HepG2 (cell line): Measurements from ENCODE around the gene ZCCHC10. TPM values are rescaled to one million over a fixed set of nuclear protein-coding genes. Genes with fewer than 3 reads are reported as not detected.

Experiments
- ATAC-seq: fragments of 200-7000 bp; cut with Tn5 transposase; 3 replicates; pipeline ENCODE4 v1.9.1; 2020; ENCODE audit warnings: mild to moderate bottlenecking, moderate library complexity
- BruUV-seq: library from RNA; stranded (reverse); fragments of 400-500 nt; replicated peaks from 2 replicates; lab custom pipeline; 2021; lab: Mats Ljungman, UMichigan
- CTCF ChIA-PET: fragments of 300-600 bp; formaldehyde crosslinking; extraction: SDS; loops from one replicate; lab custom pipeline; 2021; ENCODE audit warnings: low total read pairs, inconsistent platforms, low intra/inter-chr PET ratio; lab: Yijun Ruan, JAX
- POLR2A ChIA-PET: fragments of 350-600 bp; sonication (Branson Sonifier 250); formaldehyde crosslinking; loops from one replicate; lab custom pipeline; 2020; ENCODE audit warnings: antibody characterized with exemption, inconsistent platforms; lab: Yijun Ruan, JAX
- DNase-seq: peaks from one replicate; pipeline ENCODE4 v3.0.0-alpha.2; 2015; ENCODE audit warnings: low spot score
- FAIRE-seq: peaks from 3 replicates; lab custom pipeline; 2011; peaks lifted over from hg19 to GRCh38; lab: Jason Lieb, UNC
- H2AFZ ChIP-seq: one replicate; pipeline ENCODE4 v1.6.1; 2011; ENCODE audit warnings: low read length, inconsistent platforms
- H3K27ac ChIP-seq: fragments of 300-600 bp; 3 replicates; pipeline ENCODE4 v1.8.0; 2011; ENCODE audit warnings: mixed run types, mild to moderate bottlenecking, mixed read lengths, low read length, inconsistent platforms; ENCODE audit not compliant: insufficient read depth; ENCODE audit errors: extremely low read length
- H3K27me3 ChIP-seq, 2 experiments: fragments of 200-600 bp in 1 of 2; 2 replicates in 1 of 2; 3 replicates in 1 of 2; pipeline versions ENCODE4 v1.6.0 to v1.8.0; 2011; ENCODE audit warnings: low read length in 2 of 2, mild to moderate bottlenecking in 2 of 2, moderate library complexity in 2 of 2, inconsistent platforms in 1 of 2; ENCODE audit not compliant: insufficient read depth in 2 of 2, control insufficient read depth in 1 of 2
- H3K36me3 ChIP-seq, 2 experiments: fragments of 200-600 bp in 1 of 2; replicated peaks in 1 of 2; 2 replicates in 1 of 2; 3 replicates in 1 of 2; pipeline versions ENCODE4 v1.5.1 to v1.8.0; 2011; ENCODE audit warnings: low read length in 2 of 2, inconsistent platforms in 1 of 2; ENCODE audit not compliant: insufficient read depth in 2 of 2, control insufficient read depth in 1 of 2
- H3K4me1 ChIP-seq: 2 replicates; pipeline ENCODE4 v1.5.1; 2012; ENCODE audit warnings: low read length, inconsistent platforms; ENCODE audit not compliant: insufficient read depth
- H3K4me2 ChIP-seq: 2 replicates; pipeline ENCODE4 v1.6.0; 2011; ENCODE audit warnings: low read depth, low read length, inconsistent platforms
- H3K4me3 ChIP-seq, 3 experiments: fragments of 200-600 bp in 1 of 3; sonication (generic), shearing (Covaris generic) in 1 of 3; replicated peaks in 1 of 3; 2 replicates each; pipeline ENCODE4 v1.5.1; 2011 to 2016; ENCODE audit warnings: low read length in 3 of 3, inconsistent platforms in 2 of 3, low read depth in 2 of 3, mild to moderate bottlenecking in 2 of 3, control low read depth in 1 of 3, mixed read lengths in 1 of 3; ENCODE audit not compliant: insufficient read depth in 1 of 3
- H3K79me2 ChIP-seq: one replicate; pipeline ENCODE4 v1.6.1; 2011; ENCODE audit warnings: low read length, inconsistent platforms; ENCODE audit not compliant: insufficient read depth
- H3K9ac ChIP-seq: 2 replicates; pipeline ENCODE4 v1.6.0; 2011; ENCODE audit warnings: mild to moderate bottlenecking, low read depth, low read length, inconsistent platforms; ENCODE audit not compliant: insufficient read depth
- H3K9me3 ChIP-seq: 2 replicates; pipeline ENCODE4 v1.5.1; 2012; ENCODE audit warnings: mild to moderate bottlenecking, low read length
- H4K20me1 ChIP-seq: 2 replicates; pipeline ENCODE4 v1.6.0; 2011; ENCODE audit warnings: inconsistent platforms, mild to moderate bottlenecking, low read length, moderate library complexity; ENCODE audit not compliant: insufficient read depth
- FOXM1 ChIP-seq: sonication (generic); formaldehyde crosslinking; IDR thresholded peaks from 2 replicates; pipeline ENCODE4 v1.5.0; 2020; ENCODE audit warnings: missing genetic modification reagents
- JUNB ChIP-seq: sonication (generic); formaldehyde crosslinking; IDR thresholded peaks from 2 replicates; pipeline ENCODE4 v1.8.0; 2022; ENCODE audit warnings: missing genetic modification reagents, mild to moderate bottlenecking, borderline replicate concordance
- PREB ChIP-seq: sonication (generic); formaldehyde crosslinking; IDR thresholded peaks from 2 replicates; pipeline ENCODE4 v1.4.0; 2020; ENCODE audit warnings: missing genetic modification reagents
- SNRNP70 ChIP-seq: fragments of 200-400 bp; formaldehyde crosslinking; IDR thresholded peaks from 2 replicates; pipeline ENCODE4 v1.6.1; 2017; ENCODE audit warnings: mild to moderate bottlenecking, low read depth, low read length, moderate library complexity
- XBP1 ChIP-seq: sonication (generic); formaldehyde crosslinking; IDR thresholded peaks from 2 replicates; pipeline ENCODE4 v1.5.0; 2020; ENCODE audit warnings: missing genetic modification reagents
- WGBS: methylation state at CpG from one replicate; pipeline ENCODE4 v1.1.6; 2017; ENCODE audit warnings: low lambda C conversion rate; 5-methylcytosine and 5-hydroxymethylcytosine counted together
- in situ Hi-C: cut with HindIII; loops from 2 replicates; pipeline ENCODE4 v1.10.0; 2017; ENCODE audit warnings: low pct_unique_long_range_greater_than_20kb; ENCODE audit not compliant: extremely low pct_ligation_motif_present
- intact Hi-C: fragments of 100-400 bp; cut with micrococcal nuclease; formaldehyde crosslinking; loops from one replicate; pipeline ENCODE4 v1.10.0; 2022; ENCODE audit not compliant: unreplicated experiment
- polyA plus RNA-seq, 8 experiments: library from polyadenylated mRNA; depleted of rRNA in 3 of 8; stranded (reverse) in 7 of 8; unstranded in 1 of 8; fragments of >200 nt; fragmentation: Illumina TruSeq in 4 of 8; extraction: Trizol in 4 of 8; gene quantifications; 2 replicates each; pipeline versions ENCODE4 v1.2.1 to v1.2.3, GENCODE V29; 2011 to 2016; ENCODE audit warnings: low read depth in 4 of 8, missing spikeins in 1 of 8, mixed read lengths in 1 of 8; ENCODE audit not compliant: insufficient read depth in 1 of 8
- total RNA-seq, 5 experiments: library from RNA; depleted of rRNA; stranded (reverse); fragments of >200 nt; fragmentation: Illumina TruSeq; extraction: Trizol; gene quantifications; 2 replicates each; pipeline ENCODE4 v1.2.3, GENCODE V29; 2016; ENCODE audit warnings: low read depth in 1 of 5
- TF ChIP-seq, protein P1 (sequence below), 2 experiments: fragments of 450-650 bp in 1 of 2; sonication (generic) in 1 of 2; formaldehyde crosslinking in 1 of 2; IDR thresholded peaks; 2 replicates each; pipeline versions ENCODE4 v1.6.1 to v1.8.0; 2016 to 2022; ENCODE audit warnings: antibody characterized with exemption in 1 of 2, mild to moderate bottlenecking in 1 of 2, missing genetic modification reagents in 1 of 2

The ZCCHC10 gene
- total and polyA plus RNA-seq, 2 of the 13 experiments (the other 11 are each of a cell fraction or from before 2014, with no cell fraction given), result 40.7 to 48.2 TPM

- POLR2A ChIA-PET, result interaction anchor here (1.2 kb wide), 2 partner anchors 16 to 72 kb away, joined by 3 to 4 read pairs; partner anchors contain the start of gene HSPA4
- Histone ChIP-seq H3K79me2 (no peaks in the 10 kb centered on the region), H3K4me3 (no peak overlapping the region), H3K4me2 (no peak overlapping the region)
- CTCF ChIA-PET, result no interaction called here
- no peak for DNase-seq
- no TSS peak for BruUV-seq
- TF ChIP-seq FOXM1 (CRISPR knock-in tag) (no peak), PREB (no peak), XBP1 (CRISPR knock-in tag) (no peak), SNRNP70 (no peak), JUNB (CRISPR knock-in tag) (no peak)
- TF ChIP-seq, protein P1, sequence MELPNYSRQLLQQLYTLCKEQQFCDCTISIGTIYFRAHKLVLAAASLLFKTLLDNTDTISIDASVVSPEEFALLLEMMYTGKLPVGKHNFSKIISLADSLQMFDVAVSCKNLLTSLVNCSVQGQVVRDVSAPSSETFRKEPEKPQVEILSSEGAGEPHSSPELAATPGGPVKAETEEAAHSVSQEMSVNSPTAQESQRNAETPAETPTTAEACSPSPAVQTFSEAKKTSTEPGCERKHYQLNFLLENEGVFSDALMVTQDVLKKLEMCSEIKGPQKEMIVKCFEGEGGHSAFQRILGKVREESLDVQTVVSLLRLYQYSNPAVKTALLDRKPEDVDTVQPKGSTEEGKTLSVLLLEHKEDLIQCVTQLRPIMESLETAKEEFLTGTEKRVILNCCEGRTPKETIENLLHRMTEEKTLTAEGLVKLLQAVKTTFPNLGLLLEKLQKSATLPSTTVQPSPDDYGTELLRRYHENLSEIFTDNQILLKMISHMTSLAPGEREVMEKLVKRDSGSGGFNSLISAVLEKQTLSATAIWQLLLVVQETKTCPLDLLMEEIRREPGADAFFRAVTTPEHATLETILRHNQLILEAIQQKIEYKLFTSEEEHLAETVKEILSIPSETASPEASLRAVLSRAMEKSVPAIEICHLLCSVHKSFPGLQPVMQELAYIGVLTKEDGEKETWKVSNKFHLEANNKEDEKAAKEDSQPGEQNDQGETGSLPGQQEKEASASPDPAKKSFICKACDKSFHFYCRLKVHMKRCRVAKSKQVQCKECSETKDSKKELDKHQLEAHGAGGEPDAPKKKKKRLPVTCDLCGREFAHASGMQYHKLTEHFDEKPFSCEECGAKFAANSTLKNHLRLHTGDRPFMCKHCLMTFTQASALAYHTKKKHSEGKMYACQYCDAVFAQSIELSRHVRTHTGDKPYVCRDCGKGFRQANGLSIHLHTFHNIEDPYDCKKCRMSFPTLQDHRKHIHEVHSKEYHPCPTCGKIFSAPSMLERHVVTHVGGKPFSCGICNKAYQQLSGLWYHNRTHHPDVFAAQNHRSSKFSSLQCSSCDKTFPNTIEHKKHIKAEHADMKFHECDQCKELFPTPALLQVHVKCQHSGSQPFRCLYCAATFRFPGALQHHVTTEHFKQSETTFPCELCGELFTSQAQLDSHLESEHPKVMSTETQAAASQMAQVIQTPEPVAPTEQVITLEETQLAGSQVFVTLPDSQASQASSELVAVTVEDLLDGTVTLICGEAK (IDR thresholded peaks at IDR 0.05), result no peak
- TF ChIP-seq, protein P1 (CRISPR knock-in tag; IDR thresholded peaks at IDR 0.05), result no peak
- TF ChIP-seq, all 625 proteins: peak for 0
- 9% methylated on average over 2 of the region's 2 CpGs for WGBS
- no peak overlapping the region for H3K27ac ChIP-seq
- peaks cover 6% of the 10 kb centered on the region for H3K4me1 ChIP-seq
- no peaks in the 10 kb centered on the region for H3K36me3 ChIP-seq
- no peaks in the 10 kb centered on the region for H3K9me3 ChIP-seq
- FAIRE-seq, result no peak
- intact Hi-C loops, result no loop called here
- no peak for ATAC-seq
- no peak overlapping the region for H3K9ac ChIP-seq
- H4K20me1 ChIP-seq, result no peaks in the 10 kb centered on the region
- no peak overlapping the region for H2AFZ ChIP-seq
- H3K27me3 ChIP-seq, result no peaks in the 10 kb centered on the region; a peak in 1 of 5 replicates
- in situ Hi-C loops, result no loop called here
These were observed 46.4 kb downstream of the ZCCHC10 start for GRCh38 chr5:132979976-132980375.
